Measurements from ENCODE around the gene BCLAF1. TPM values are rescaled to one million over a fixed set of nuclear protein-coding genes. Genes with fewer than 3 reads are reported as not detected.

The BCLAF1 gene
- total and polyA plus RNA-seq, 3 donors from 2014 or later = 39.0 to 188 (median 167) TPM

GRCh38 chr6:136230219-136230853 lies 59.3 kb downstream of the BCLAF1 start:
- Histone ChIP-seq H3K4me1 (peaks cover 9% of the 10 kb centered on the region), H3K9me3 (no peaks in the 10 kb centered on the region), H3K4me3 (no peak overlapping the region), H3K36me3 (ENCODE audit: low read depth, missing control alignments) (no peaks in the 10 kb centered on the region), H3K27ac (no peak overlapping the region), H3K27me3 (no peaks in the 10 kb centered on the region)
- TF ChIP-seq CTCF (IDR thresholded peaks at IDR 0.05) = no peak
- no peak for TF ChIP-seq POLR2A (IDR thresholded peaks at IDR 0.05)
- DNase-seq = no peak
- 93% methylated on average over 2 of the region's 2 CpGs for WGBS, 2 donors
- intact Hi-C loops (cut with DNase I; ENCODE audit: low total_unique reads) = no loop called here

GRCh38 chr6:136228814-136229213 lies 60.8 kb downstream of the BCLAF1 start:
- H3K36me3 ChIP-seq (ENCODE audit: low read depth, missing control alignments) = no peaks in the 10 kb centered on the region
- H3K4me1 ChIP-seq = peaks cover 9% of the 10 kb centered on the region
- TF ChIP-seq CTCF (IDR thresholded peaks at IDR 0.05) (no peak), POLR2A (IDR thresholded peaks at IDR 0.05) (no peak)
- 81 to 91% methylated on average over 2 of the region's 2 CpGs for WGBS, 2 donors
- no peak overlapping the region for H3K4me3 ChIP-seq
- no peaks in the 10 kb centered on the region for H3K9me3 ChIP-seq
- intact Hi-C loops (cut with DNase I; ENCODE audit: low total_unique reads) = loop anchor here (10.0 kb wide), 1 partner anchor 694 kb away; no protein-coding TSS in a partner anchor
- H3K27ac ChIP-seq = no peak overlapping the region
- DNase-seq = no peak
- no peaks in the 10 kb centered on the region for H3K27me3 ChIP-seq

- Histone ChIP-seq H3K4me1 (peaks cover 9% of the 10 kb centered on the region), H3K27me3 (no peaks in the 10 kb centered on the region), H3K9me3 (no peaks in the 10 kb centered on the region), H3K36me3 (ENCODE audit: low read depth, missing control alignments) (no peaks in the 10 kb centered on the region), H3K27ac (no peak overlapping the region), H3K4me3 (peak overlapping the region in 1 of 2 donors; percentile 8)
- 67% methylated on average over 4 of the region's 4 CpGs for WGBS, 2 donors
- DNase-seq = no peak
- TF ChIP-seq CTCF (IDR thresholded peaks at IDR 0.05) (no peak), POLR2A (IDR thresholded peaks at IDR 0.05) (no peak)
- intact Hi-C loops (cut with DNase I; ENCODE audit: low total_unique reads) = loop anchor here (10.0 kb wide), 1 partner anchor 692 kb away; no protein-coding TSS in a partner anchor
These were observed 62.8 kb downstream of the BCLAF1 start for GRCh38 chr6:136226674-136227377.

- WGBS, 2 donors = 16 to 19% methylated on average over 12 of the region's 12 CpGs
- H3K36me3 ChIP-seq (ENCODE audit: low read depth, missing control alignments) = no peaks in the 10 kb centered on the region
- TF ChIP-seq POLR2A (IDR thresholded peaks at IDR 0.05) (no peak), CTCF (IDR thresholded peaks at IDR 0.05) (peak; percentile 99 to 100 (median 100))
- no peaks in the 10 kb centered on the region for H3K9me3 ChIP-seq
- H3K27ac ChIP-seq = no peak overlapping the region
- H3K27me3 ChIP-seq = no peaks in the 10 kb centered on the region
- H3K4me1 ChIP-seq = peaks cover 9% of the 10 kb centered on the region
- H3K4me3 ChIP-seq = peak overlapping the region in 1 of 2 donors; percentile 8
- intact Hi-C loops (cut with DNase I; ENCODE audit: low total_unique reads) = loop anchor here (10.0 kb wide), 1 partner anchor 691 kb away; no protein-coding TSS in a partner anchor
- DNase-seq = peak; percentile 76
These were observed 63.5 kb downstream of the BCLAF1 start for GRCh38 chr6:136226027-136226673.

All from testis (tissue), 3 donors.